ENCODE measurements around the gene ARID5B. TPM values are rescaled to one million over a fixed set of nuclear protein-coding genes. Genes with fewer than 3 reads are reported as not detected.

ARID5B gene
- total RNA-seq, 1 experiment from 2014 or later: 16.9 TPM

DNA sequence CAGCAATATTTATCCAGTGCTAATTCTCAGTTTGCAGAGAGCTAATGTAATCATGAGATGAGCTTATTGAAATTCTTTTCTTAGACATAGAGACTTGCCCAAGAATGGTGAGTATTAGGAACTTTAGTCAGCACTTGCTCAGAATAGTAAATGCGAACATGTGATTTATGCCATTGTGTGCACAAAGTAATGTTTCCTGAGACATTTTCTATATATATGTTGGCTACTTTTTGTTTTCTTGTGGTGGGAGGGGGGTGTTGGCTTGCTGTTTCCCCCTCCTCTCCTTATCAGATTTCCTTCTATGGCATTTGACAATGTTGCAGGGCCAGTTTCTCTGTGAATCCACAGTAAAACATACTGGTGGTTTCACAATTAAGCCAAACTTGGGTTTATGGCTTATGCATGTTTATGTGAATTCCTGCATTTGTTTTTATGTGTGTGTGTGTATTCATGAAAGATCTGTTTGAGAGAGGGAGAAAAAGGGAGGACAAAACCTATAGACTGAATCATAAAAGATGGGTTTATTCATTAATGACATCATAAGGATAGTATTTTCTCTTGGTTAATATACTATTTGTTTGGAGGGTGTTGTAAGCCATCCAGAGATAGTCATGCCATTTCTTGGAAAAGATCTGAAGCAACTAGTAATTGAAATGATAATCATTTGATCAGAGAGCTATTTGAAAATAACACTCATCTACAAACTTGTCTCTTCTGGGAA, 36.3 kb downstream of the ARID5B start:
- peak; percentile 37 for DNase-seq (ENCODE audit: low spot score)

DNA sequence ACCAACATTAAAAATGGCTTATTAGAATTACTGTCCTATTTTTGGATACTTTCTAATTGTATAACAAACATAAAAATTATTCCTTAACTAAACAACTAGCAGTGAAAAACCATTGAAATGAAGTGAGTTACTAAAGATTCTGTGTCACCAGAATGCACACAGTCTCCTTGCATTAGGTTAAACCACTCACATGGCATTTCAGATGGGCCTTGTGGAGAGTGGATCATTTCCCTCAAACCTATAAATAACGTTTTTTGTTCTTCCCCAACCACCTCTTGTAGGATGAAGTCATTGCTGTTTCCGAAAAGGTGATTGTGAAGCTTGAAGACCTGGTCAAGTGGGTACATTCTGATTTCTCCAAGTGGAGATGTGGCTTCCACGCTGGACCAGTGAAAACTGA, 38.4 kb downstream of the ARID5B start:
- no peak for DNase-seq (ENCODE audit: low spot score)

DNA sequence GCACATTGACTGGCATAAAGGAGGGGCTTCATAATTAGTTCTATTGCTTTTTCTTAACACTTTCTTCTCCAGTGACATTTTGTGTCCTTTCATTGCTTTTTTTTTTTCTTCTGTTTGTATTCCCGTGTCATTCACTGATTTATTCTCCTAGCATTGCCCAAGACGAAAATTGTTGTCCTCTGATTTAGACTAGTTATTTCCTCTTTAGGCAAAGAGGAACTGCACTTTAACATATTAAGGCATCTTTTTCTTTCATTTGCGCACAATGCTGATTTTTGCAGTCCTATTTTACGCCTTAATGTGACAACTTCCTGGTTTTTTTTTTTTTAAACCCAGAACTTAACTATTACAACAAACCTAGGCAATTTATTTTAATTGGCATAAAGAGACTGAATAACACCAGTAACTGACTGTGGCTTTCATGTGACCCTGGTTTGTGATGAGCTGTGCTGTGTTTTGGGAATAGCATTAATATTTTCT, 39.7 kb downstream of the ARID5B start:
- DNase-seq (ENCODE audit: low spot score): no peak

DNA sequence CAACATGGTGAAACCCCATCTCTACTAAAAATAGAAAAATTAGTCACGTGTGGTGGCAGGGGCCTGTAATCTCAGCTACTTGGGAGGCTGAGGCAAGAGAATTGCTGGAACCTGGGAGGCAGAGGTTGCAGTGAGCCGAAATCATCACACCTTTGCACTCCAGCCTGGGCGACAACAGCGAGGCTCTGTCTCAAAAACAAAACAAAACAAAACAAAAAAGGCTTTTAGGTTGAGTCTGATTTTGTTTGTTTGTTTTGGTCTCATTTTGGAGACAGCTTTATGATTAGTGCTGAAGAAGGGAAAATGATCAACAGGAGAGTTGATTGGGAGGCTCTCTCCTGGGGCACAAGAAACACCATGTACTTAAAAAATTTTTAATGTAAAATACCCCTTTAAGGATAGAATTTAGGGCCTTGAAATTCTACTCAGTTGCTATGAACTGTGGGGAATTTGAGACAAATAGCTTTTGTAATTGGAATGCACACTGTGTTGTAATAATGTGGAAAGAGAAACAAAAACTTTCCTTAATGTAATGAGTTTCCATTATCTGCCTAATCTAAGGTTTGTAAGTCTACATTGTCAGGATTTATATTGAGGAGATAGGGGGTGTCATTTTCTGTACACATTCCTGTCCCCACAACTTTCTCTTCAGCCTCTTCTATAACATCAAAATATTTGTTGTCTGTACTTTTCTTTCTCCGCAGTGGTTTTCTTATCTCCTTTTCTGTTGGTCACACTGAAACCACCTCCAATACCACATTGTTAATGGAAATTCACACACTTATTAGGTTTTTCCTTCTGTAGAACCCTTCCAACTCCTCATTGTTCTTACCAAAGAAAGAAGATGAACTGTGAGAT, 41.3 kb downstream of the ARID5B start:
- no peak for DNase-seq (ENCODE audit: low spot score)

DNA sequence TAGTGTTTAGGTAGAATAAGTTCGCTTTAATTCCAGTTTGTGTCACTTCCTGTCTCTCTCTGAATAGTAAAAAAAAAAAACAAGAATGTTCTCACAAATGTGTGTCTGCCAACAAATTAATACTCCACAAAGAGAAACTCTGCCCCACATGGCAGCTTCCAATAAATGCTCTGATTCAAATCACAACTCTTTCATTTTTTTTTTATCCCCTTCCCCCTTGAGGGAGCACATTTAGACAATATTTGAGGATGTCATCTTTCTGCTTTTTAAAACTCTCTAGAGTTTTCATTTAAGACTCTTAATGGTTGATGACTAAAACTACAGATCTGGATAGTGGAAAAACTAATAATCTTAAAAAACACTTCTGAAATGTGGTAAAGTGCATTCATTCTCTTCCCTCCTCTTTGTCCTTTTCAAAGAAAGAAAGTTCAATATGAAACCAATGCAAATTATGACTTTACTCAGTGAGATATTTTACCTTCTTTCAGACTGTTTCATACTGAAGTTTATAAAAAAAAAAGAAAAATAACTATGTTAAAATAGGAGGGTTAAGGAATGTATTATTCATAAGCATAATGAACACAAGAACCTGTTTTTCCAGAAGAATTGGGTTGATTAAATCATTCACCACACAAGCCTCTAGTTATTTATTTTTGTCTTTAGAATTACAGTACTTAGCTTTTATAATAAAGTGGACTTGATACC, 42.3 kb downstream of the ARID5B start:
- peak; percentile 81 for DNase-seq (ENCODE audit: low spot score)

DNA sequence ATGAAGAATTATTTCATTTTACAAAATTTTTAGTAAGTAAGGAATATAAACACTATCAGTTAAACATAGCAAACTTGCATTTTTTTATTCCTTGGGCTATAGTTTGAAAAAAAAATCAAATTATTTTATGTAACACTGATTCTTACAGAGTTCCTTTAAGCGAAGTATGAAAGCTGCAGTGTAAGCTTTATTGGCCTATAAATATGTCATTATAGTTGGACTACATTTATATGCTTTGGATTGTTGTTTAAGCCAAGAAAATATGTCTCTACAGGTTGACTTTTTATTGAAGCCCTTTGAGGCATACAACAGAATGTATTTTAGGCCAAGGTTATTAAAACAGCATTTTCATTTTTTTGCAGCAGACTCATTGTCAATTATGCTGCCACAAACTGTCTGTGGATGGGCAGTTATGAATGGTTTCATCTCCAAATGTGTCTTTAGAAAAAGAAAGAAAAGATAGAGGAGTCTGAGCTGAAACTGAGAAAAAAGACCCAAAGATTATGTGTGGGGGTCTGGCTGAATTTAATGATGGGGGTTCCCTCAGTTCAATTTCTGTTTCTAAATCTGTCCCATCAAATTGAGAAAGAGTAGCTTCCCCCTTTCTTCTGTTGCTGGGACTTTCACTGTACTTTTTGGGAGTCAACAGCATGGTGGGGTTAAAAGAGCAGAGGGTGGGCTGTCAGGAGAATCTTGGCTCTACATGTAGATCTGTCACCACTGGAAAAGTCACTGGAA, 43.1 kb downstream of the ARID5B start:
- peak; percentile 69 for DNase-seq (ENCODE audit: low spot score)

DNA sequence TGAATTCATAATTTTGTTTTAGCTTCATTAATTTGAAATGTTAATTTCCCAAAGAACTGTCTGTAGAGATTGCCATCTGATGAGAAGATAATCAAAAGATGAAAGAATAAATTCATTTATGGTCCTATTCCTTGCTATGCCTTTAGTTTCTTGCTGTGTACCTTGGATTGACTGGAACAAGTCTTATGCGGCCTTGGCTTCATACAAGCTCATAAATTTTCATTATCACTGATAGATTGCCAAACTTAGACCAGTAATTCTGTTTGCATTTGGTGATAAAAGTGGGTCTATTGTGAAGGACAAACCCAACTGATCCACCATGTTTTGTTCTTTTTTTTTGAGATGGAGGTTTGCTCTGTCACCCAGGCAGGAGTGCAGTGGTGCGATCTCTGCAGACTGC, 48.2 kb downstream of the ARID5B start:
- DNase-seq (ENCODE audit: low spot score): no peak

DNA sequence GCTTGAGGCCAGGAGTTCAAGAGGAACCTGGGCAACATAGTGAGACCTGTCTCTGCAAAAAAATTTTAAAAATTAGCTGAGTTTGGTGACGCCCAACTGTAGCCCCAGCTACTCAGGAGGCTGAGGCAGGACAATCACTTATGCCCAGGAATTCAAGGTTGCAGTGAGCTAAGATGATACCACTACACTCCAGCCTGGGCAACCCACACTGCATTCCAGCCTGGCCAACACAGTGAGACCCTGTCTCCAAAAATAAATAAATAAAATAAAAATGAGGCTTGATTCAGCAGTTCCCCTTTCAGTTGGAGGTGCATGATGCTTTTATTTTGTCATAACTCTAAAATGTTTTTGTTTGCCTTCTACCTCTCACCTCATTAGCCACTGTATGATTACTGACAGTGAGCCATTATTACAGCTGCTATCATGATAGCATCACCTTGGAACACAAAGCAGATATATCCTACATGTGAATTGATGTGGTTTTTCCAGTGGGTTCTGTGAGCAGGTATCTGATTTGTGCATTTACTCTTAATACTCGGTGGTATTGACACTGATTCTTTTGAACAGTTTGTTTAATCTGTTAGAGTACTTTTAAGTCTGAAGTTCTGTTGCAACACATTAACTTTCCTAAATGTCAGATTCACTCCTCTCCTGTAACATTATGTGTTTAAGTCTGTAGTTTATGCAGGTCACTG, 49.1 kb downstream of the ARID5B start:
- DNase-seq (ENCODE audit: low spot score): no peak

DNA sequence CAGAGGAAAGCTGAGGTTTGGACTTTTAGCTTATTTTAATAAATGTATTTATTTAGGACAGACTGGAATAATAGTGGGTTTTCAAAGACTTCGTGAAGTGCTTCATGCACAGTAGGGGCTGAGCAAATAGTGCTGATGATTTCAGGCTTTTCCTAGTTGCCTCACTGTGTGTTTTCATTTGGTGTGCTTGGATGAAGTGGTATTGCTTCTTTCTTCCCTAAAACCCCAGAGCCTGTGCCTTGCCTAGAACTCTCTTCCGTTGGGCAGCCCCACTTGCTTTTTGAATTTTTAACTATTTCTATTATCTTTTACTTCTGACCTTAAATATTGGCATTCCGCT, 49.6 kb downstream of the ARID5B start:
- DNase-seq (ENCODE audit: low spot score): no peak

DNA sequence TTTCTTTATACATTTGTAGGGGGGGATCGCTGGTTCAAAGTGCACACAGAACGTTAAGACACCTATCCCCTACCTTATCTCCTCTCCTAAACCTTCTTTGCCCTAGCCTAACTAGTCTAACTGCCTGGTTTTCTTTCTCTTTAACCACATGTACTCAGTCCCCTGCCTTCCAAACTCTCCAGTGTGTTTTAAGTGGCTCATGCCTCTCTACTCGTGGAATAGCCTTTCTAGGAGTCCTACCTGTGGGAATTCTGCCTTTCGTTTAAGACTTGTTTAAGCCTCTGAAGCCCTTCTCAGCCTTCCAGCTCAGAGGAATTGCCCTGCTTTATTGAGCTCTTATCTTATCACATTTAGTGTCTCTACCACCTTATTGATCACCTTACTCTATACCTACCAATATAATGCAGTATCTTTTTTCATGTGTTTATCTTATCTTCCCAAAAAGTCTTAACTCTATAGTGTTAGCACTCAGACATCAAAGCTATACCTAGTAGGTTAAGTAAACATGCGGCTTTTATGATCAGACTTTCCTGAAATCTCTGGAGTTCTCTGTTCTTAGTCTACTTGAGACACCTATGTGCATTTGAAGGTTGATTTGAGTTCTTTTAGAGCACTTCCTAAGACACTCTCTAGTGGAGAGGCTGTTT, 50.7 kb downstream of the ARID5B start:
- DNase-seq (ENCODE audit: low spot score): no peak

DNA sequence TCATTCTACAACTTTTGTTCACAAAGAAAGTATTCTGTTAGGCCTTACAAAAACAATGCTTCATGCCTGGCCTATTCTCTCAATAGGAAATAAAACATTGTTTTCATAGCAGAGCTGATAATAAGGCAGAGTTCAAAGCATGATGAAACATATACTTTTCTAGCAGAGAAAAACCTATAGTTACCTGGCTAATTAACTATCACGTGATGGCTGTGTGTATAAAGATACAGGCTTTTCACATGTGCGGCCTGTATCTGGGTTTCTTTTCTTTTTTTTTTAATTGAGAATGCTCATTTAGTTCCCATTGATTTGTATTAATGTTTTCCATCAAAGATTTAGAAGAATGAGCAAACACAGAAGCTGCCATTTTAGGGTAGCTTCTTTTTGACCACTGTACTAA, 51.7 kb downstream of the ARID5B start:
- DNase-seq (ENCODE audit: low spot score): no peak

DNA sequence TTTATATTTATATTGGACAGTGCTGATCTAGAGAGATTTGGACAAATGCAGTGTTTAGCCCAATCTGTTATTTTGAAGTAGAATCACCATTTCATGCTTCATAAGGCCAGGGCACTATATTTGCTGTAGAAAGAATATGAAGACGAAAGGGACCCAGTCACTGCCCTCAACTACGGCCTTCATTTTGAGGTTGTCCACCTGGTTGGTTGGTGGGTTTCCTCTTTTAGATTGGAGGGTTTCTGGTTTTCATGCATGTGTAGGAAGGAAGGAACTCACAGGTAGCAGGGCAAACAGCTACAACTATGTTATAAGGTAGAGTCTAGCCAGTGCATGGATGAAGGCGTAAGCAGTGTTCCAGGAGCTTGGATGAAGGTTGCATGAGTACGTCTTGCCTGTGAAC, 56.3 kb downstream of the ARID5B start:
- DNase-seq (ENCODE audit: low spot score): no peak

DNA sequence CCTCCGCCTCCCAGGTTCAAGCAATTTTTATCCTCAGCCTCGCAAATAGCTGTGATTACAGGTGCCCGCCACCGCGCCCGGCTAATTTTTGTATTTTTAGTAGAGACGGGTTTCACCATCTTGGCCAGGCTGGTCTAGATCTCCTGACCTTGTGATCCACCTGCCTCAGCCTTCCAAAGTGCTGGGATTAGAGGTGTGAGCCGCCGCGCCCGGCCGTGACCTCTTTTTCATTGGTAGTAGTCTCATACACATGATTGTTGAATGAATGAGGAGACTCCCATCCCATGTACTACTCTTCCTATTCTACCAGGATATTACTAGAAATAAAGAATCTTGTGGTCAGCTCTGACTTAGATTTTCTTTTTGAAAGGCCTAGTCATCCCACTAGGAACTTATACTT, 56.8 kb downstream of the ARID5B start:
- DNase-seq (ENCODE audit: low spot score): no peak

DNA sequence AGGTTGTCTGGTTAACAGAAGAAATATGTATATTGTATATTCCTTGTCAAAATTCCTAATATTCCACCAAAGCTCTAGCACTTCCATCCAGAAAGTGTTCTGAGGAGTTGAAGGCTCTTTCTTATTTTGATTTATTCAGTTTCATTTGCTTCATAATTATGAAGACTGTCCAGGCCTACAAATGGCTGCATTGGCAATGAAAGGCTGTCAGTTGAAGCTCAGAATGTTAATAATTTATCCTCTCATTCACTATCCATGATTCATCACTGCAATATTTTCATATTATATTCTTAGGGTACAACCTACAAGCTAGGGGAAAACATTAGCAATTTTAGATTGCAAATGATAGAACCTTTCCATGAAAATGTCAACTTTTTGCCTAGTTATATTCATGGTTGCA, 57.3 kb downstream of the ARID5B start:
- DNase-seq (ENCODE audit: low spot score): no peak

DNA sequence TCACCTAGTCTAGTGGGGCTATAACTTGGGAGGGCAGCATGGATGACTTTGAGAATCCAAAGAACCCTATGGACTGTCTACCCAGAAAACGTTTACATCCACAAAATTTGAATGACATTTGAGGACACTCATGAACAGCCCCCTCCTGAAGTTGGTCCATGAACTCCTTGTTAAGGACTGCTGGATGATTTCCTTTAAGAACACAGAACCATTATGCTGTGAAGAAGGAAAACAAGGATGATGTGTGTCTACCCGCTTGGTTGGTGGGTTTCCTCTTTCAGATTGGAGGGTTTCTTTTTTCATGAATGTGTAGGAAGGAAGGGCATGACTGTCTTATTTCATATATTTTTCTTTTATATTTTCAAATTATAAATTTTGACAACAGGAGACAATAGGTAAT, 58.3 kb downstream of the ARID5B start:
- DNase-seq (ENCODE audit: low spot score): no peak

DNA sequence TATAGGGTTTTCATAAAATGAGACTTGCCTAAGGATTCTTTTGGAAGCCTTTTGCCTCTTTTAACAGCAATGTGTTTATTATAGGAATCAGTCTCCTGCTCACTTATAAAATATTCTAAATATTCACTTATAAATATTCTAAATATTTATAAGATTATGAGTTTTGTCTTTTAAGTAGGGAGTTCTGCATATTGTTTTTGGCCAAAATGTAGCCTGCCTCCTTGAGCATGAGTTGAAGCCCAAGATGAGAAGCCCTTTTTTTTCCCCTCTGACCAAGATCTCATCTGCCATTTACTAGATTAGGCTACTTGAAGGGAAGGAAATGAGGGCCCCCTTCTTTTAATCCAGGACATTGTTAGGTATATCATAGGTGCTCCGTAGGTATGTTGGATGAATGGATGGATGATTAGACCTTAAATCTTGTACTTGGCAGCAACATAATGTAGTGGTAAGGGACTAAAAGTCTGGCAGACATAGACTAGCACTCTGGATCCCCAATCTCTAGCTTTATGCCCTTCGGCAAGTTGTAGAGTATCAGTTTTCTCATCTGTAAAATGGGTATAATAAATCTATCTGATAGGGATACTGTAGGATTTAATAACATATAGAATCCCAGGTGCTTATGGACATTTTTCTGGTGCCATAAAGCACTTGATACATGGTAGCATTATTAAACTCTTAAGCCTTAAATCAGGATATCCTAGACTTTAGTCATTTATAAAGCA, 59.1 kb downstream of the ARID5B start:
- no peak for DNase-seq (ENCODE audit: low spot score)

DNA sequence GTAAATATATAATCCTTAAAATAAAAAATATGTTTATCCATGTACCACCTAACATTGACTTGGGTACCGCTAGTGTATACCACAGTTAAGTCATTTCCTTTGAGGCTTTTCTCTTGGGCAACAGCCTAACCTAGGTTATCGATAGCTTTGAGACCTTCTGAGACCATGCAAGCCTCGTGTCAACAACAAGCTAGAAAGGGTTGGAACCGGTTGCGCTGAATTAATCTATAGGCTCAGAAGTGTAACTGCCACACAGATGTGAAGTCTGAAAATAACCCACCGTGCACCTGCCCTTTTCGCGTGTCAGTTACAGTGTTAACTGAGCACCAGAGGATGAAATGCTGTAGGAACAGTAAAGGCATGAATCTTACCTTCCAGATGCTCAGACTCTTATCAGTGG, 59.8 kb downstream of the ARID5B start:
- no peak for DNase-seq (ENCODE audit: low spot score)

DNA sequence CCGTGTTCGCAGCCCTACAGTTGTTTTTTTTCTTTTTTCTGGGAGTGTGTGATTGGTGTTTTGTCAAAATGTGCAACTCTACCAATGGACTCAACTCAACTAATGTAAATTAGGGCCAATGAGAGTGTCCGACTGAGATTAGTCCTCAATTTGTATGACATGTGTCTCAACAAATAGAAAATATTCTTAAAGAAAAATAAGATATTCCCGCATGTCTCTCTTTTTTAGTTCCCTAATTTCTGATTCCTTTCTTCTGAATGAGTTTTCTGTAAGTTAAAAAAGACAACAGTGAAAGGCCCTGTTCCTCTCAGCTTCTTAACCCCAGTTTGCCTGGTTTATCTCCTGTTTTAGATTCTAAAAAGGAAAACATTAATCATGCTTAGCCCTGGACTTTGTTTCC, 61.5 kb downstream of the ARID5B start:
- DNase-seq (ENCODE audit: low spot score): no peak

DNA sequence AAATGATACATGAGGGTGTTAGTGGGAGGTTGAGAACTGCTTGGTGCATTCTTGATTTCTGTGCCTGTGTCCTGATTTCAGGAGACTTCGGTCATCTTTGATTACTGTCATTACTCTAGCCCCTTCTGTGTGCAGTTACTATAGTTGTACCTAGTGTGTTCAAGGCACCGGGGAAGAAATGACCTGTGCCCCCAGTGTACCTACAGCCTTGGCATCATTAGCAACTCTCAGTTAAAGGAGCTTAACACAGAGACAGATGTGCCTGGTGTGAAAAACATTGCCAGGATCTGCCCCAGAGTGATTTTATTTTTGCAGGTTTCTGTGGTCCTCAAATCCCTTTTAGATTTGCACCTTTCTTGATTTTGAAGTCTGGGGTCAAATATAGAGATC, 62.2 kb downstream of the ARID5B start:
- DNase-seq (ENCODE audit: low spot score): no peak

Data from HT-29 (cell line).